ENCODE measurements around the gene ZNF319. TPM values are rescaled to one million over a fixed set of nuclear protein-coding genes. Genes with fewer than 3 reads are reported as not detected.

Gene ZNF319
- total RNA-seq, 2 experiments from 2014 or later, result 14.6 to 16.8 TPM

DNA sequence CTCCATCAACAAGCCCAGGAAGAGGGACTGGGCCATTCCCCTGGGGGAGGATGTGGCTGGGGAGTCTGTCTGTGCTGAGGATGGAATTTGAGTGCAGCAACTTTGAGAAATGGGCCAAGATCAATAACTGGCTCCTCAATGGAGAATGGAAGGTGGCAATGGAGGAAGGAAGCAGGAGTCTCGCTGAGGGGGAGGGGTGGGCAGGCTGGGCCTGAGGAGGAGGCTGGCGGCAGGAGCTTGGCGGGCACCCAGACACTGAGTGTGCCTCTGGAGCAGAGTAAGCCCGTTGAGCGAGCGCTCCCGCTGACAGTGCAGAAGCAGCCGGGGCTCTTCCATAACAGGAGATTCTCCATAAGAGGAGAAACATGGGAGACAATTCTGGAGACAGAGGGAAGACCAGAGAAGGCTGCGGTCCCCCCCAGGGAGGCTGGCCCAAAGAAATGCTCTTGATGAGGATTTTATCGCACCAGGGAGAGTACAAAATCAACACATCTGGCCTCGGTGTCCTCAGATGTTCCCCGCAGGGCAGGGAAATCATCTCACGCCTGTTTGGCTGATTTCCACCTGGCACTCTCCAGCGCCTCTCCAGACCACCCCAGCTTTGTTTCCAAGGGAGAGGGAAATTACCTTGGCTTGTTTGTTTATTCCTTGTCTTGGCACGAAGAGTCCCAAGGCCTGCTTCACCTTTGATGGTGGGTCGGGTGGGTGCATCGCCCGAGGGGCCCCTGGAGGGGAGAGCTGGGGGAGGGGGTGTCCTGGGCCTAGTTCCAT lies 22.3 kb upstream of the ZNF319 start:
- no peaks in the 10 kb centered on the region for H3K9me3 Mint-ChIP-seq (ENCODE audit: low read depth)
- H3K27me3 Mint-ChIP-seq, result peaks cover 14% of the 10 kb centered on the region
- DNase-seq (no peak), ATAC-seq (no peak)
- no peak overlapping the region for H3K4me3 Mint-ChIP-seq
- H3K4me1 Mint-ChIP-seq, result peaks cover 22% of the 10 kb centered on the region
- CTCF ChIA-PET, result interaction anchor here (0.8 to 4.4 kb wide), 6 partner anchors 99 to 465 kb away, joined by 3 to 20 read pairs (median 4); partner anchors contain the start of gene CFAP20
- H3K27ac Mint-ChIP-seq, result no peak overlapping the region
- H3K36me3 Mint-ChIP-seq, result peaks cover 2% of the 10 kb centered on the region

DNA sequence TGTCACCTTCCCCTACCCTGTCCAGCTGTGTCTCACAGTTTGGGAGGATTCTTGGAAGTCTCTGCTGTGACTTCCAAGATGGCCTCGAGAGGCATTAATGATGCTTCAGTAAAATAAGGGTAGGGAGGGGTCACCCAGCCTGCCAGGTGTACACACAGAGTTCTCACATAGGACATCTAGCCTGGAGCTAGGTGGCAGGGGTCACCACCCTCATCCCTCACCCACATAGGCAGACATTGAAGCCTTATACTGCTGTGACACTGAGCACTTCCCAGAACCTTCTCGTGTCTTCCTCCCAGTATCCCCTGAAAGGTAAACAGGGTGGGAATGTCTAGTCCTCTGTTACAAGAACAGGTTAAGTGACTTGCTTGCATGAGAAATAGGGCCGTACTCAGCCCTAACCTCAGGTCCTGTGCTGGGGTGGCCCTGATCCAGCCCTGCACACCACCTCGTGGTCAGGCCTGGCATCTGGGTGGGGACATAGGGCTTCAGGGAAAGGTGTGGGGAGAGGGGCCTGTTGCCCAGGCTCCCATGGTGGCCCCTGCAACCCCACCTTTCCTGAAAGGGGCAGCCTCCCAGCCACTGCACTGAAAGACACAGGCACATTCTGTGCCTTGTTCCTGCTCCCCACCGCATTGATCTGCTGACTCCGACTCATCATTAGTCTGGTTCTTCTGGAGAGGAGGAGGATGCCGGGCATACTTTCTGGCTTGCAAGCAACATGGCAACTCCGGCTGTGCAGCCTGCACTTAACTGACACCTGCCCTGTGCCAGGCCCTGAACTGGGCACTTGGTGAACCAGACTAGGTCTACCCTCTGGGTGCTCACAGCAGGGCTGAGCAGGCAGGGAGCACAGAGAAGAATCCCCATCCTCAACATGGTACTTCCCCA lies 21.4 kb upstream of the ZNF319 start:
- Mint-ChIP-seq H3K4me3 (no peak overlapping the region), H3K9me3 (ENCODE audit: low read depth) (no peaks in the 10 kb centered on the region), H3K4me1 (peaks cover 22% of the 10 kb centered on the region), H3K27ac (no peak overlapping the region), H3K36me3 (peaks cover 2% of the 10 kb centered on the region), H3K27me3 (peaks cover 11% of the 10 kb centered on the region)
- no peak for DNase-seq
- CTCF ChIA-PET, result interaction anchor here (4.4 kb wide), 1 partner anchor 100 kb away, joined by 20 read pairs; no protein-coding TSS in a partner anchor
- ATAC-seq, result no peak

DNA sequence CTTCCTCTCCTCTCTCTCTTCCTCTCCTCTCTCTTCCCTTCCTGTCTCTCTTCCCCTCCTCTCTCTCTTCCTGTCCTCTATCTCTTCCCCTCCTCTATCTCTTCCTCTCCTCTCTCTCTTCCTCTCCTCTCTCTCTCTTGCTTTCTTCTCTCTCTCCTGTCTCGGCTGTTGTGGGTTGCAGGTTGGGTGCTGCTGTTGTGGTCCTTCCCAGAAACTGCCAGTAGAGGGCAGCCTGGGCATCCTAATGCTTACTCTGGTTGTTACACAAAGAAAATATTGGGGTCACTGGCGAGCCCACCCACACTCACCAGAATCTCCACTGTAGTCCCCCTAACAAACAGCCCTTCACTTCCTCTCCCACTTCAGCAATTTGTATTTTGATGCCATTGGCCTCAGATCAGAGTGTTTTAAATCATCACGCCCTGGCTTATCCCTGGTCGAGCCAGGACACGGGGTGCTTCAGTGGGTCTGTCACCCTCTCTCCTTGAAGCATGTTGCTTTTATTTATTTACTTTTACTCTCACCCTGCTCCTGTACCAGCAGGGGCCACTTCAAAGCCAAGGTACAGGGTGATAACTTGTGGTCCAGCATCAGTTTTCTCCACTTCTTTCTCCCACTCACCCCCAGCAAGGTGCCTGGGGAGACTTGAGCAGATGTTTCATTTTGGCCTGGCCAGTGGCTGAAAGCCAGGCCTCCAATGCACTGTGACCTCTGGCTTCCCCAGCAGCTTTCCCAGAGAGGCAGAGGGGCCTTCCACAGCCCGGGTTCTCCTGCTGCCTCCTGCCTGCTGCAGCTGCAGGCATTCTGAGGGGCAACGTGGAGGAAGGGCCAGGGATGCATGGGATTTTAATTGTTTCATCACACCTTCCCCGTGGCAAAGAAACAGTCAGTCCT lies 20.4 kb upstream of the ZNF319 start:
- Mint-ChIP-seq H3K9me3 (ENCODE audit: low read depth) (no peaks in the 10 kb centered on the region), H3K4me3 (no peak overlapping the region), H3K36me3 (peaks cover 2% of the 10 kb centered on the region), H3K4me1 (peaks cover 21% of the 10 kb centered on the region), H3K27ac (peak overlapping the region; percentile 66), H3K27me3 (peaks cover 8% of the 10 kb centered on the region)
- CTCF ChIA-PET, result interaction anchor here (0.5 to 4.4 kb wide), 2 partner anchors 101 to 913 kb away, joined by 3 to 20 read pairs; no protein-coding TSS in a partner anchor
- ATAC-seq (peak; percentile 59), DNase-seq (peak; percentile 82)

DNA sequence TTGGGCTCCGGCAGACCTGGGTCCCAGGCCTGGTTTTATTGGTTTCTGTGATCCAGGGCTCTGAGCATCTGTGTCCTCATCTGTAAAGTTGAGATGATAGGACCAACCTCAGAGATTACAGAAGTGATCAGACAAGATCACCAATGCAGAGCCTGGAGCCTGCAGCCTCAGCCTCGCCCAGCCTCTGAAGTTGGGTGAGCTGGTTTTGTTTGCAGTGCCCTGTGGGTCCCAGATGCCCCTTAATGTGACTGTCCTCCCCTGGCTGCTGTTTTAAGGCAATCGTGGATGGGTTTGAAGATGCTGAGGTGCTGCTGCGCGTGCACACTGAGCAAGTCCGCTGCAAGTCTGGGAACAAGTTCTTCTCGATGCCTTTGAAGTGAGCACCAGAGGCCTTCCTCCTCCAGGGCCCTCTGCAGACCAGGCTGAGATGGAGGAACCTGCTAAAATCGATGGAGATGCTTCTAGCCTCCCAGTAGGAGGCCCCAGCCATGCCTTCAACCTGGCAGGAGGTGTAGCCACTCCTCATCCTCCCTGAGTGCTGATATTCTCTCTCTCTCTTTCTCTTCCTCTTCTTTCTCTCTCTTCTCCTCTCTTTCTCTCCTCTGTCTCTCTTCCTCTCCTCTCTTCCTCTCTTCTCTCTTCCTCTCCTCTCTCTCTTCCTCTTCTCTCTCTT lies 19.5 kb upstream of the ZNF319 start:
- DNase-seq (no peak), ATAC-seq (no peak)
- Mint-ChIP-seq H3K4me3 (no peak overlapping the region), H3K27ac (peak overlapping the region; percentile 66), H3K36me3 (peaks cover 2% of the 10 kb centered on the region), H3K27me3 (peaks cover 7% of the 10 kb centered on the region), H3K9me3 (ENCODE audit: low read depth) (no peaks in the 10 kb centered on the region), H3K4me1 (peaks cover 20% of the 10 kb centered on the region)
- CTCF ChIA-PET, result interaction anchor here (0.8 kb wide), 1 partner anchor 8 kb away, joined by 3 read pairs; no protein-coding TSS in a partner anchor

DNA sequence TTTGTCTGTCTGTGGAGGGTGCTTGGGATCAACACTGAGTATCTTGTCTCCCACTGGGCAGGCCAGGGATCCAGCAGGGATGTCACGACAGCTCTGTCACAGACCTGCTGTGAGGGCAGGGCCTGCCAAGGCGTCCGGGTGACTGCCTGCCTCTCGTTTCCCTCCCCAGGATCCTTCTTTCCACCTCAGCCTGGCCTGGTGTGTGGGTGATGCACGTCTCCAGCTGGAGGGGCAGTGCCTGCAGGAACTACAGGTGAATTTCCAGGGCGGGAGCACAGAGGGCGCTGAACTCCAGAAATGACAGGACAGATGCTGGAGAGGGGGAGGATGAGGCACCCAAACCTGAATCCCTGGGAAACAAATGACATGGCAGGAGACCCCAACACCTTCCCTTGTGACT lies 18.3 kb upstream of the ZNF319 start:
- Mint-ChIP-seq H3K4me1 (peaks cover 13% of the 10 kb centered on the region), H3K27me3 (no peaks in the 10 kb centered on the region), H3K27ac (no peak overlapping the region), H3K4me3 (no peak overlapping the region), H3K9me3 (ENCODE audit: low read depth) (no peaks in the 10 kb centered on the region), H3K36me3 (peaks cover 2% of the 10 kb centered on the region)
- CTCF ChIA-PET, result interaction anchor here (1.0 kb wide), 1 partner anchor 105 kb away, joined by 3 read pairs; no protein-coding TSS in a partner anchor
- ATAC-seq, result no peak
- no peak for DNase-seq

DNA sequence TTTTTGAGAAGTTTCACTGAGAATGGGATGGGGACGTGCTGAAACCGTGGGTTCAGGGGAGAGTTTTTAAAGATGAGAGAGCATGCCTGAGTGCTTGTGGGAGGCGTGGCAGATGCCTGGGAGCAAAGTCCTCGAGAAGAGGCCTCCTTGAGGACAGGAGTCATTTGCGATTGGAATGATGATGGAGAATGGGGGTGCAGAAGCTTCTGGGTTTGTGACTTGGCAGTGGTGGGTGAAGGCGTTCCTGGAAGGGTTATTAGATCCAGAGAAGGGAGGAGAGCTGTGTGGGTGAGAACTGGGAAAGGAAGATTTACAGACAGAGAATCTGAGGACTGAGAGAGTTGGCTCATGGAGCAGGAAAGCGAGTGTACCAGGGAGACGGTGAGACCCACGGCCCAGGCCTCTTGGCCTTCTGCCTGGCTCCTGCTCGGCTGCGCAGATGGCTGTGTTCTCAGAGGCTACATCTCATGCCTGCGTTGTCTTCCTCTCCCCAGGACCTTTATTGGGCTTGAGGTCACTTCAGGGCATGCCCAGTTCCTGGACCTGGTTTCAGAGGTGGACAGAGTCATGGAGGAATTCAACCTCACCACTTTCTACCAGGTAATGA lies 16.5 kb upstream of the ZNF319 start:
- H3K4me3 Mint-ChIP-seq, result no peak overlapping the region
- H3K27ac Mint-ChIP-seq, result no peak overlapping the region
- no peak for DNase-seq
- peaks cover 2% of the 10 kb centered on the region for H3K36me3 Mint-ChIP-seq
- H3K9me3 Mint-ChIP-seq (ENCODE audit: low read depth), result no peaks in the 10 kb centered on the region
- peaks cover 13% of the 10 kb centered on the region for H3K4me1 Mint-ChIP-seq
- no peak for ATAC-seq
- CTCF ChIA-PET, result no interaction called here
- no peaks in the 10 kb centered on the region for H3K27me3 Mint-ChIP-seq

DNA sequence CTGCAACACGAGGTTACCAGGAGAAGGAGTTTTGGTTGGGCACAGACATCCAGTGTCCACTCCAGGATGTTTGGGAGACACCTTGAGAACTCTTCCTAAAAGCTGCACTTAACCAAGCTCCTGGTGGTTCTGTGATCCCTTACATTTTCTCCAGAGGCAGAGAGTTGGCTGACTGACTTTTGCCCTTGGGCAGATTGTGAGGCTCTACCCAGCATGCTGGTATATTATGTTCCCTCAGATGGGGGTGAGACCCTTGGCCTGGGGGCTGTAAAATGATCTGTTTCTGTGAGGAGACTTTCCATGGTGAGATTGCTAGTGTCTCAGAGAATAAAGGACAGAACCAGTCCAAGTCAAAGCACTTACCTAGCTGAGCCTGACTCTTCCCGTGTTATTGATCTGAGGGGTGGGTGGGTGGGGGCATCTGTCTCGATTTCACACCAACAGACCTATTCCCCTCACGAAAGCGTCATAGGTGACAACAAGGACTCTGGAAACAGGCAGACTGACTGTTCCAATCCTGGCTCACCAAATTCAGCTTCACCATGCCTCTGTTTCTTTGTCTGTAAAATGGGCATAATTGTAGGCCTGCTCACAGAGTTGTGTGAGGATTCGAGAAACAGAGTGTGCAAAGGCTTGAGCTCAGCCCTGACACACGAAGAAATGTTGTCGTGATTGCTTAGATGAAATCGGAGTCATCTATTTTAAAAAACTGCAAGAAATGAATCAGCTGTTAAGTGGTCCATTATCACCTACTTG lies 12.9 kb upstream of the ZNF319 start:
- H3K27ac Mint-ChIP-seq, result no peak overlapping the region
- CTCF ChIA-PET, result interaction anchor here (0.7 to 2.2 kb wide), 3 partner anchors 11 to 114 kb away, joined by 3 to 9 read pairs (median 6); partner anchors contain the start of gene USB1
- no peaks in the 10 kb centered on the region for H3K27me3 Mint-ChIP-seq
- H3K4me3 Mint-ChIP-seq, result no peak overlapping the region
- no peaks in the 10 kb centered on the region for H3K9me3 Mint-ChIP-seq (ENCODE audit: low read depth)
- H3K4me1 Mint-ChIP-seq, result no peaks in the 10 kb centered on the region
- ATAC-seq, result no peak
- peaks cover 15% of the 10 kb centered on the region for H3K36me3 Mint-ChIP-seq
- no peak for DNase-seq

DNA sequence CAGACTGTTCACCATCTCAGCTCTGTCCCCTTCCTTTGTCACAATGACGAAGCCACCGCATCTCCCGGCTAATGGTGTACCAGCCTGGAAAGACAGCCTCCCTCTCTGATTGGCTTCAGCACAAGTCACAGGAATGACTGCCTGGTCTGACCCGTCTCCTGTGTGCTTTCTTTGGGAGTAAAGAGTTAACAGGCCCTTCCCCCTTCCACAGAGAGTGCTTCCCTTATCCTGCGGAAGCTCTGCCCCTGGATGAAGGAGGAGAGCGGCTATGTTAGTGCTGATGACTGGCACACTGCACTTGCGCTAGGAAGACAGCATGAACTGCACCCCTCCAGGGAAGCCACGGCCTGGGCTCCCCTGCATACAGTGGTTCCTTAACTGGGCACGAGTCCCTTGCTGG lies 12.0 kb upstream of the ZNF319 start:
- CTCF ChIA-PET, result interaction anchor here (1.7 to 2.2 kb wide), 2 partner anchors 11 to 12 kb away, joined by 6 to 9 read pairs; partner anchors contain the start of gene USB1
- no peaks in the 10 kb centered on the region for H3K4me1 Mint-ChIP-seq

DNA sequence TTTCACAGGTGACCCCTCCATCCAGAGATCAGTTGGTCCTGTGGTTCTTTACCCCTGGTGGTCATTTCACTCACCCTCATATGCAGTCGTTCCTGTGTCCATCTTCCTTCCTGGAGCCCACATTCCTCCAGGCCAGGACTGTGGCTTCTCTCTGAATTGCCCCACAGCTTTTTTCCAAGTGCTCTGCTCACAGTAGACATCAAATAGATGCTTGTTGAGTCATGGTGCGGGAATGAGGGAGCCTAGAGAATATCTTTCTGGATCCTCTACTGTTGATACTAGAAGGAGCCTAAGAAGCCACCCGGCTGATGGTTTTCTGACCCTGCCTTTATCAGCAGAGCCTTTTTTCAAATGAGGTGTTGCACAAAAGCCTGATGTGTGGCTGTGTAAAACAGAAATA lies 11.2 kb upstream of the ZNF319 start:
- H3K9me3 Mint-ChIP-seq (ENCODE audit: low read depth), result no peaks in the 10 kb centered on the region

More for the DNA sequence above, 12.0 kb upstream of the ZNF319 start:
- H3K4me3 Mint-ChIP-seq, result no peak overlapping the region
- H3K36me3 Mint-ChIP-seq, result peaks cover 15% of the 10 kb centered on the region
- DNase-seq (no peak), ATAC-seq (no peak)
- H3K9me3 Mint-ChIP-seq (ENCODE audit: low read depth), result no peaks in the 10 kb centered on the region
- H3K27ac Mint-ChIP-seq, result no peak overlapping the region
- no peaks in the 10 kb centered on the region for H3K27me3 Mint-ChIP-seq

DNA sequence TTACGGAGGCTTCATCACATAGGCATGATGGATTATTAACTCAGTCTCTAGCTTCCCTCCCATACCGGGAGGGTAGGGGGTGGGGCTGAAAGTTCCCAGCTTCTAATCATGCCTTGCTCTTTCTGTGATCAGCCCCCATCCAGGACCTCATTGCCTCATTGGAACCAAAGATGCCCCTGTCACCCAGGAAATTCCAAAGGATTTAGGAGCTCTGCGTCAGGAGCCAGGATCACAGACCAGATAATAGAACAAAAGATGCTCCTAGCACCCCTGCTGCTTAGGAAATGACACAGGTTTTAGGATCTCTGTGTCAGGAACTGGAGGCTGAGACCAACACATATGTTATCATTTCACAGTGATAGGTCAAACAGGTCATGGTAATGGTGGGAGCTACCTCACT lies 10.4 kb upstream of the ZNF319 start:
- H3K4me1 Mint-ChIP-seq, result no peaks in the 10 kb centered on the region
- H3K9me3 Mint-ChIP-seq (ENCODE audit: low read depth), result no peaks in the 10 kb centered on the region
- H3K27ac Mint-ChIP-seq, result no peak overlapping the region
- H3K4me3 Mint-ChIP-seq, result no peak overlapping the region
- DNase-seq (no peak), ATAC-seq (no peak)
- CTCF ChIA-PET, result interaction anchor here (0.7 kb wide), 1 partner anchor 104 kb away, joined by 3 read pairs; no protein-coding TSS in a partner anchor
- peaks cover 26% of the 10 kb centered on the region for H3K36me3 Mint-ChIP-seq
- no peaks in the 10 kb centered on the region for H3K27me3 Mint-ChIP-seq

More for the DNA sequence above, 11.2 kb upstream of the ZNF319 start:
- ATAC-seq (no peak), DNase-seq (no peak)
- Mint-ChIP-seq H3K27ac (no peak overlapping the region), H3K4me3 (no peak overlapping the region), H3K36me3 (peaks cover 21% of the 10 kb centered on the region), H3K4me1 (no peaks in the 10 kb centered on the region), H3K27me3 (no peaks in the 10 kb centered on the region)
- CTCF ChIA-PET, result no interaction called here

DNA sequence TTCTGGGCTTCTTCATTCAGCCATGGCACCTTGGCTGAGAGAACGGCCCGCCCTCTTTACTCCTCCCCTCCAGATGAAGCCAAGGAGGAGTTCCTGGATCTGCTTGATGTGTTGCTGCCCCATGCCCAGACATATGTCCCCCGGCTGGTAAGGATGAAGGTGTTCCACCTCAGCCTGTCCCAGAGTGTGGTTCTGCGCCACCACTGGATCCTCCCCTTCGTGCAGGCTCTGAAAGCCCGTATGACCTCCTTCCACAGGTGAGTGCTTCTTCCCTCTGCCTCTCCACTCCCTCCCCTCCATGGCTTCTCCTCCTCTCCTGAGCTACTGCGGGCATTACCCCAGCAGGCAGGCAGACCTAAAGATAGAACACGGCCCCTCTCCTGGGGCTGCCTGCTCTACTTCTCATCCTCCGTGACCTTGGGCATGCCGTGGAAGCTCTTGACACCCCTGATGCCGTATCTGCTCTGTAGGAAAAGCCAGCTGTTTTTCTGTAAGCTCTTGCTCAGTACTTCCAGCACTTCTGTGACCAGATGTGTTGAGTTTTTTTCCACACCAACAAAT lies 9.5 kb upstream of the ZNF319 start:
- Mint-ChIP-seq H3K27me3 (no peaks in the 10 kb centered on the region), H3K4me1 (no peaks in the 10 kb centered on the region), H3K27ac (no peak overlapping the region), H3K4me3 (no peak overlapping the region), H3K36me3 (peaks cover 30% of the 10 kb centered on the region), H3K9me3 (ENCODE audit: low read depth) (no peaks in the 10 kb centered on the region)
- ATAC-seq, result no peak
- CTCF ChIA-PET, result interaction anchor here (1.6 to 1.9 kb wide), 2 partner anchors 10 to 252 kb away, joined by 3 to 5 read pairs; no protein-coding TSS in a partner anchor
- no peak for DNase-seq
